ENCODE data around the gene ASCL1. TPM values are rescaled to one million over a fixed set of nuclear protein-coding genes. Genes with fewer than 3 reads are reported as not detected.

Gene ASCL1
- total and polyA plus RNA-seq, 2 of the 13 experiments (the other 11 are each of a cell fraction or from before 2014, with no cell fraction given): not detected

DNA sequence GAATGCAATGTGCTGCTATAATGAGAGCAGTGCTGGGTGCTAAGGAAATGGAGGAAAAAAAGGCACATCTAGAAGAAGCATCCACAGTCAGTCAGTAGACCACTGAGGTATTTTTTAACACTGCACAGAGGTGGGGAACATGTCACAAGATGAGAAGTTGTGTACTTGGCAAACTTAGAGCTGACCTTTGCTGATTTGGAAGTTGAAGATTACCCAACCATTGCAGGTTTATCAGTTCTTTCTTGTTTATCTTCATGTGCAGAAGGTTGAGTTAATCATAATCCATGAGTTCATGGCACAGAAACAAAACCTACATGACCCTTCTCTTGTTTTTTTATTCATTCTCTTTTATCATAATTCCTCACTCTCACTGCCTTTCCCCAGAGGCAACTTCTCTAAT is 37.2 kb upstream of the ASCL1 start (continued):
- TF ChIP-seq, protein P1, sequence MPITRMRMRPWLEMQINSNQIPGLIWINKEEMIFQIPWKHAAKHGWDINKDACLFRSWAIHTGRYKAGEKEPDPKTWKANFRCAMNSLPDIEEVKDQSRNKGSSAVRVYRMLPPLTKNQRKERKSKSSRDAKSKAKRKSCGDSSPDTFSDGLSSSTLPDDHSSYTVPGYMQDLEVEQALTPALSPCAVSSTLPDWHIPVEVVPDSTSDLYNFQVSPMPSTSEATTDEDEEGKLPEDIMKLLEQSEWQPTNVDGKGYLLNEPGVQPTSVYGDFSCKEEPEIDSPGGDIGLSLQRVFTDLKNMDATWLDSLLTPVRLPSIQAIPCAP (CRISPR knock-in tag; IDR thresholded peaks at IDR 0.05; ENCODE audit: low read depth): no peak
- TF ChIP-seq BRCA1 (CRISPR knock-in tag; IDR thresholded peaks at IDR 0.05) (peak; percentile 70; the same call in 1 of the 2 replicates), NONO (IDR thresholded peaks at IDR 0.05) (no peak), NONO (CRISPR knock-in tag; conservative IDR thresholded peaks at IDR 0.05) (peak; percentile 55), KDM5B (CRISPR knock-in tag; IDR thresholded peaks at IDR 0.05; ENCODE audit: borderline replicate concordance) (no peak), ZNF407 (CRISPR knock-in tag; IDR thresholded peaks at IDR 0.05; ENCODE audit: not compliant biosample characterization) (no peak), KDM4B (CRISPR knock-in tag; IDR thresholded peaks at IDR 0.05) (peak; percentile 58; the same call in 1 of the 2 replicates), NR3C1 (CRISPR knock-in tag; IDR thresholded peaks at IDR 0.05) (no peak), SIN3B (IDR thresholded peaks at IDR 0.05; ENCODE audit: low read length) (no peak), ZSCAN29 (CRISPR knock-in tag; conservative IDR thresholded peaks at IDR 0.05) (0 out of 2 replicates have a peak, but pooled peaks have one; percentile 52), ZKSCAN1 (IDR thresholded peaks at IDR 0.05; ENCODE audit: low read length) (no peak), ZNF703 (CRISPR knock-in tag; IDR thresholded peaks at IDR 0.05; ENCODE audit: borderline replicate concordance) (peak; percentile 55; the same call in 1 of the 2 replicates), PPARG (CRISPR knock-in tag; conservative IDR thresholded peaks at IDR 0.05) (peak; percentile 93), FOXK2 (IDR thresholded peaks at IDR 0.05) (peak; percentile 78), ZNF629 (CRISPR knock-in tag; conservative IDR thresholded peaks at IDR 0.05) (peak; percentile 36), MIER2 (CRISPR knock-in tag; IDR thresholded peaks at IDR 0.05) (0 out of 2 replicates have a peak, but pooled peaks have one; percentile 72), ZNF749 (CRISPR knock-in tag; IDR thresholded peaks at IDR 0.05; ENCODE audit: borderline replicate concordance) (peak; percentile 65; the same call in 1 of the 2 replicates), HNF4A (CRISPR knock-in tag; IDR thresholded peaks at IDR 0.05) (peak; percentile 87), ZNF501 (CRISPR knock-in tag; IDR thresholded peaks at IDR 0.05) (no peak)
- TF ChIP-seq, protein P2, sequence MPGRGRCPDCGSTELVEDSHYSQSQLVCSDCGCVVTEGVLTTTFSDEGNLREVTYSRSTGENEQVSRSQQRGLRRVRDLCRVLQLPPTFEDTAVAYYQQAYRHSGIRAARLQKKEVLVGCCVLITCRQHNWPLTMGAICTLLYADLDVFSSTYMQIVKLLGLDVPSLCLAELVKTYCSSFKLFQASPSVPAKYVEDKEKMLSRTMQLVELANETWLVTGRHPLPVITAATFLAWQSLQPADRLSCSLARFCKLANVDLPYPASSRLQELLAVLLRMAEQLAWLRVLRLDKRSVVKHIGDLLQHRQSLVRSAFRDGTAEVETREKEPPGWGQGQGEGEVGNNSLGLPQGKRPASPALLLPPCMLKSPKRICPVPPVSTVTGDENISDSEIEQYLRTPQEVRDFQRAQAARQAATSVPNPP (CRISPR knock-in tag; IDR thresholded peaks at IDR 0.05): 0 out of 2 replicates have a peak, but pooled peaks have one; percentile 15

All from HepG2 (cell line).